Activated T-cell treated with anti-CD3 and anti-CD28 coated beads, Interleukin-2, amount 50 U/mL, for 4 hours (primary cell): ENCODE results near the gene KANSL1. TPM values are rescaled to one million over a fixed set of nuclear protein-coding genes. Genes with fewer than 3 reads are reported as not detected.
"Not testable (repeated sequence)": the region's sequence is repeated elsewhere in the genome, so short reads cannot be mapped to it uniquely, and the experiment has no call there.

ENCODE experiments used
- ATAC-seq, 2 donors: fragments of 200-7000 bp; cut with Tn5 transposase; one replicate each; pipeline ENCODE4 v1.10.0; 2021
- DNase-seq: peaks from one replicate; pipeline ENCODE4 v3.0.0-alpha.2; 2020
- H3K27me3 Mint-ChIP-seq: one replicate; pipeline ENCODE4 v1.8.0; 2021; ENCODE audit warnings: low read depth, mixed read lengths
- H3K36me3 Mint-ChIP-seq: one replicate; pipeline ENCODE4 v1.8.0; 2022; ENCODE audit warnings: mixed read lengths; ENCODE audit not compliant: insufficient read depth
- H3K4me1 Mint-ChIP-seq: one replicate; pipeline ENCODE4 v1.8.0; 2021; ENCODE audit warnings: low read depth, mixed read lengths
- H3K4me3 Mint-ChIP-seq: one replicate; pipeline ENCODE4 v1.8.0; 2021; ENCODE audit warnings: mild to moderate bottlenecking, moderate library complexity, mixed read lengths
- H3K9me3 Mint-ChIP-seq: one replicate; pipeline ENCODE4 v1.8.0; 2021; ENCODE audit warnings: mixed read lengths
- total RNA-seq, 3 donors: library from RNA; stranded (reverse); gene quantifications; one replicate each; pipeline ENCODE4 v1.2.1, GENCODE V29; 2021

The KANSL1 gene
- total RNA-seq, 3 donors from 2014 or later: 44.1 to 58.1 (median 47.7) TPM

DNA sequence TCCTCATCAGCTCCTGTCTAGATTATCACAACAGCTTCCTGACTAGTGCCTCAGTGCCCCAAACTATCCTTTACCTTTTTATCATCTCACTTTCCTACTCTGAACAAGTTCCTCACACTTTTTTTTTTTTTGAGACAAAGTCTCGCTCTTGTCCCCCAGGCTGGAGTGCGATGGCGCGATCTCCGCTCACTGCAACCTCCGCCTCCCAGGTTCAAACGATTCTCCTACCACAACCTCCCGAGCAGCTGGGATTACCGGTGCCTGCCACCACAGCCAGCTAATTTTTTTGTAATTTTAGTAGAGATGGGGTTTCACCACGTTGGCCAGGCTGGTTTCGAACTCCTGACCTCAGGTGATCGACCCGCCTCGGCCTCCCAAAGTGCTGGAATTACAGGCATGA is 11.9 kb downstream of the KANSL1 start:
- H3K4me3 Mint-ChIP-seq, DNase-seq, H3K27me3 Mint-ChIP-seq, ATAC-seq, H3K9me3 Mint-ChIP-seq: not testable (repeated sequence)
- peaks cover 16% of the 10 kb centered on the region for H3K36me3 Mint-ChIP-seq
- peaks cover 93% of the 10 kb centered on the region for H3K4me1 Mint-ChIP-seq

DNA sequence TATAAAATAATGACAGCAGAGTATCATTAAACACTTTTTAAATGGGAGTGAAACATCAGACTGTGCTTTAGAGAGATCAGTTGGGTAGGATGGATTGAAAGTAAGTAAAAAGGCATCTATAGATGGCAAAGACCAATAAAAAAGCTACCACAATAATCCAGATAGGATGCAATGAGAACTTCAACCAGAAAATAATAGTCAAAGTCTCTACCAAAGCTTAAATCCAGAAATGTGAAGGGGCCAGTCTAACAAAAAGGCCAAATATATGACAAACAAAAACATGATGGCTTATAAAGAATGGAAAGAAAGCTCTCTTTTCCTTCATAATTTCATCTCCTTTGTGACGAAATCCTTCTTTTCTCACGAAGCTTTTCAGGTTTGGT is 12.3 kb downstream of the KANSL1 start:
- Mint-ChIP-seq H3K4me1 (peaks cover 94% of the 10 kb centered on the region), H3K27me3 (no peaks in the 10 kb centered on the region), H3K9me3 (no peaks in the 10 kb centered on the region), H3K36me3 (peaks cover 16% of the 10 kb centered on the region), H3K4me3 (no peak overlapping the region)
- no peak for DNase-seq
- no peak for ATAC-seq

DNA sequence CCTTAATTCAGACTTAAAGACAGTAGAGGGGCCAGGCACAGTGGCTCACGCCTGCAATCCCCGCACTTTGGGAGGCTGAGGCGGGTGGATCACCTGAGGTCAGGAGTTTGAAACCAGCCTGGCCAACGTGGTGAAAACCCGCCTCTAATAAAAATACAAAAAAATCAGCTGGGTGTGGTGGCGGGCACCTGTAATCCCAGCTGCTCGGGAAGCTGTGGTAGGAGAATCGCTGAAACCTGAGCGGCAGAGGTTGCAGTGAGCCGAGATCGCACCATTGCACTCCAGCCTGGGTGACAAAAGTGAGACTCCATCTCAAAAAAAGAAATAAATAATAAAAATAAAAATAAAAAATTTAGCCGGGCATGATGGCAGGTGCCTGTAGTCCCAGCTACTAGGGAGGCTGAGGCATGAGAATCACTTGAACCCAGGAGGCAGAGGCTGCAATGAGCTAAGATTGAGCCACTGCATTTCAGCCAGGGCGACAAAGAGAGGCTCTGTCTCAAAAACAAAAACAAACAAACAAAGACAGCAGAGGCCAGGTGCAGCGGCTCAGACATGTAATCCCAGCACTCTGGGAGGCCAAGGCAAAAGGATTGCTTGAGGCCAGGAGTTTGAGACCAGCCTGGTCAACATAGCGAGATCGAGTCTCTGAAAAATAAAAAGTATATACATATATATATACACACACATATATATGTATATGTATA is 12.9 kb downstream of the KANSL1 start:
- H3K27me3 Mint-ChIP-seq, ATAC-seq, H3K9me3 Mint-ChIP-seq, H3K4me3 Mint-ChIP-seq, DNase-seq: not testable (repeated sequence)
- peaks cover 93% of the 10 kb centered on the region for H3K4me1 Mint-ChIP-seq
- H3K36me3 Mint-ChIP-seq: peaks cover 16% of the 10 kb centered on the region

DNA sequence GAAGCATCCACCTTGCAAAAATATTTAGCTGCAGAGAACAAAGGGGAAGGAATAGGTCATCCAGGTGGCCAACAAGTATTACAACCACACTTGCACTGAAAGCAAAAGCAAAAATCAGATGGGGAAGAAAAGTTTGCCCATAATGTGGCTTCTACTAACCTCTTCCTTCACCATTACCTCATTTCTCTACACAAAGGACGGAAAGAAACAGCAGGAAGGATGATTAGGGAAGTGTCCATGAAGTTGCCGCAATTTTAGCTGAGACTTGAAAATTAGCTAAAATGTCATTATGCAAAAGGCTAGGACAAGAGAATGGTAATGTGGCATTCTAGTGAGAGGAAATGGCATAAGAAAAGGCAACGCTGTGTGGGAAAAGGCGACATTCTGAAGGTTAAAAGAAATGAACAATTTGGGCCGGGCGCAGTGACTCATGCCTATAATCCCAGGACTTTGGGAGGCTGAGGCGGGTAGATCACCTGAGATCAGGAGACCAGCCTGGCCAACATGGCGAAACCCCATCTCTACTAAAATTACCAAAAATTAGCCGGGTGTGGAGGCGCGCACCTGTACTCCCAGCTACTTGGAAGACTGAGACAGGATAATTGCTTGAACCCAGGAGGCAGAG is 13.7 kb downstream of the KANSL1 start:
- H3K36me3 Mint-ChIP-seq: peaks cover 15% of the 10 kb centered on the region
- DNase-seq: no peak
- peaks cover 87% of the 10 kb centered on the region for H3K4me1 Mint-ChIP-seq
- peak overlapping the region; percentile 57 for H3K4me3 Mint-ChIP-seq
- no peaks in the 10 kb centered on the region for H3K27me3 Mint-ChIP-seq
- ATAC-seq: peak; percentile 34 to 42
- H3K9me3 Mint-ChIP-seq: no peaks in the 10 kb centered on the region

DNA sequence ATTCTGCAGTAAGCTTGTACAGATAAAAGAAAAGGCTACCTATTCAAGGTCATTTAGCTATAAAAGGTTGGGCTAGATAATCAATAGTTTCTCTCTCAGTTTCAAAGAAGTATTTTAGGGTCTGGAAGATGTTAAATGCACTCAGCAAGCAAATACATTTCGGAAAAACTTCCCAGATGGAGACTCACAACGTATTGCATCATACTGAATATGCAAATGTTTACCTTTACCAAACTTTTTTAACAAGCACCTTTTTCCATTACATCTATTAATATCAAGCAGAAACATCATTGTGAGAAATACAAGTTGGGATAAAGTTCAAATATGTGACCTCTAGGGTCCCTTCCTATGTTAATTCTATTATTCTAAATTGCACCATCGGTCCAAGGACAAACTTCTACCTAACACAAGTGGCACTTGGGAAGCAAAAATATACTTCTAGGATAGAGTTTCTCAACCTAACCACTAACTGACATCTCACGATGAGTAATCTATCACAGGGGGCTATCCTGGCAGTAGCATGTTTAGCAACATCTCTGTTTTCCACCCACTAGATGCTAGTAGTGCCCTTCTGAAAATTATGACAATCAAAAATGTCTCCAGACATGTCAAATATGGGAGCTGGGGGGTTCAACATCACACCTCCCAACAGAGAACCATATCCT is 14.5 kb downstream of the KANSL1 start:
- peaks cover 87% of the 10 kb centered on the region for H3K4me1 Mint-ChIP-seq
- H3K9me3 Mint-ChIP-seq: no peaks in the 10 kb centered on the region
- ATAC-seq (peak; percentile 78 to 79), DNase-seq (no peak)
- H3K27me3 Mint-ChIP-seq: no peaks in the 10 kb centered on the region
- H3K4me3 Mint-ChIP-seq: peak overlapping the region; percentile 57
- H3K36me3 Mint-ChIP-seq: peaks cover 14% of the 10 kb centered on the region

DNA sequence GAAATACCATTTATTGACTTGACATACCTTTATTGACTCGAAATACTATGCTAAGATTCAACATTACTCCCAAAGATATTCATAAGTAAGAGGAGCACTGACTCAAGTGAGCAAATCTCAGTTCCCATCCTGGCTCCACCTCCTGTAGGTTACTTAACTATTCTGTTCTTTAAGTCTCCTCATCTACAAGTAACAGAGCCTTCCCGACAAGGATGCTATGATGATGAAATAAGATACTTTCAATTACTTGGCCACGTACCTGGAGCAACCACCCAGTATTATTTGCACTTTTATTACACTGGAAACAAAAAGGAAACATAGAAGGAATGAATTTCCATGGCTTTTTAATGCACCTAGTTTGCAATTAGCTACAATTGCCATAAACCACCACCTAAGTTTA is 16.3 kb downstream of the KANSL1 start:
- Mint-ChIP-seq H3K27me3 (no peaks in the 10 kb centered on the region), H3K4me3 (no peak overlapping the region), H3K4me1 (peaks cover 86% of the 10 kb centered on the region), H3K9me3 (no peaks in the 10 kb centered on the region), H3K36me3 (peaks cover 16% of the 10 kb centered on the region)
- DNase-seq (no peak), ATAC-seq (no peak)

DNA sequence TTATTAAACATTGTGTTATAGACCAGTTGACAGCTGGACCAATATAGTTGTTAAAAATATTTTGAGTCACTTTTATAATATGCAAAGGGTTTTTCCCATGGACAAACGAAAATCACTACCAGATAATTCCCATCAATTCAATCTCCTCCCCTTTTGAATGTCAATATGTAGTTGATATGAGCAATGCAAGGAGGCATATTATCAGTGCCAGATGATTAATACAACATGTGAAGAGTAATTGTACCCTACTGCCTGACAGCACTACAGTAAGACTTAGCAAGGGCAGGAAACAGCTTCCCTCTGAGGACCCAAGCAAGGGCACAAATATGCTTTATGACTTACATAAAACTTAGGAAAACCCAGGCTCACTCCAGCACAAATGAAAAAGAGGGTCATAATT is 17.3 kb downstream of the KANSL1 start:
- Mint-ChIP-seq H3K4me1 (peaks cover 86% of the 10 kb centered on the region), H3K9me3 (no peaks in the 10 kb centered on the region), H3K4me3 (no peak overlapping the region), H3K36me3 (peaks cover 24% of the 10 kb centered on the region), H3K27me3 (no peaks in the 10 kb centered on the region)
- no peak for DNase-seq
- ATAC-seq: peak in 1 of 2 donors; percentile 29

DNA sequence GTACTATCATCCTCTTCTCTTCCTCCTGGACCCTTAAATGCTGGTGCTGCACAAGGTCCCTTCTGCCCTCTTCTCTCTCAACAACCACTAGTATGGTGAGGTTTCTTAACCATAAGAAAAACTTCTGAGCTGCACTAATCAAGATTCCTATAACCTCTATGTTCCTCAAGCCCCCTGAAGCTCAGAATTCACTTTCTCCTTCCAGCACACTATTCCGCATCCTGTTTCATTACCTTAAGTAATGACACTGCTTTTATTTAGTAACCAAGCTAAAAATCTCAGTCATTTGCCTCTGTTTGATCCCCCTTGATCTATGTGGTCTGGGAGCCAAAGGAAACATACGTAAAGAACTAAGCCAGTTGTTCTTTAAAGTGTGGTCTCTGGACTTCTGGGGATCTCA is 20.1 kb downstream of the KANSL1 start:
- Mint-ChIP-seq H3K4me1 (peaks cover 87% of the 10 kb centered on the region), H3K4me3 (no peak overlapping the region), H3K9me3 (no peaks in the 10 kb centered on the region), H3K27me3 (no peaks in the 10 kb centered on the region), H3K36me3 (peaks cover 39% of the 10 kb centered on the region)
- no peak for DNase-seq
- no peak for ATAC-seq

DNA sequence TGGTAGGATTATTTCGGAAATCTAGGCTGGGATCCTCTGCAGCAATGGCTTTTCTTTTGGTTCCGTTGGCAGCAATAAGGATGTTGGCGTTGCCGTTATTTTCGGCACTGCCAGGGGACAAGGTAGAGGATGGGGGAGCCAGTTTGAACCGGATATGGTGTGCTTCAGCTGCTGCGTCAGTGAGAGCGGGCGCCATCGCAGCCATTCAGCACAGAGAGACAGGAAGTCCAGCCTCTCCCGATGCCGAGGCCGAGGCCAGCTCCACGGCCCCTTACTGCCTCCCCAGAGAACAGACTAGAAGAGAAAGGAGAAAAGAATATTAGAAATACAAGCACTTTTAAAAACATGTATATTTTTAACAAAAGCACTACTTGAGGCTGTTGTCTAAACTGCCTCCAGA is 21.3 kb downstream of the KANSL1 start:
- H3K9me3 Mint-ChIP-seq: no peaks in the 10 kb centered on the region
- DNase-seq (no peak), ATAC-seq (peak in 1 of 2 donors; percentile 48)
- peaks cover 87% of the 10 kb centered on the region for H3K4me1 Mint-ChIP-seq
- peaks cover 42% of the 10 kb centered on the region for H3K36me3 Mint-ChIP-seq
- H3K27me3 Mint-ChIP-seq: no peaks in the 10 kb centered on the region
- no peak overlapping the region for H3K4me3 Mint-ChIP-seq

DNA sequence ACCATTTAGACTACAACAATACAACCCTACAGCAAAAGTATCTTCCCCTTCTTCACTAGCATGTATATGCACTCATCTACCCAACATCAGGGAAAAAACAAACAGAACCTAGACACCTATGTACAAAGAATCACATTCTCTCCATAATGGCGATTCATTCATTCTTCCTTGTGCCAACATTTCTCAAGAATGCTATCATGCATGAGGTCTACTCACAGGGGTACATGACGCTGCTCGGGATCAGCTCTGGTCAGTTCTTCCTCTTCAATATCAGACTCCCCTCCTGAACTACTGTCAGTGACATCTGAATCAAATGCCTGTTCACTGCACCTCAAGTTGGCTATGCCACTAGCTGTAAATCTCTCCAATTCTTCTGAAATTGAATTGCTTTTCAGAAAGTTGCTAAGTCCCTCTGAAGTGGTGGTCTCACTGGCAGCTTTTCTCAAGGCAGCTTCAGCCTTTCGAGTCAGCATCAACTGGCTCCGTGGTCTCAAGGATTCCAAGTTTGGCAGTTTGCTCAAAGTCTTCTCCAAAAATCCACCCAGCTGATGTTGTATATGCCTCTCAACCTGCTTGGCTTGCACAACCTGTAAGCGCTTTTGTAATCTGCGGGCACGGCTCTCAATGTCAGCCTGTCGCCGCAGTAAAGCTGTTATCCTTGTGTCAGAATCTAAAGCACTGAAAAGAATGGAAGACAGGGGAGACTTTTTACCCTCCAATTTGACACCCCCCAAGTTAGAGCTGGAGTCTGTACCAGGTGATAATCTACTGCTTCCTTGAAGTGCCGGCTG is 22.4 kb downstream of the KANSL1 start:
- H3K4me3 Mint-ChIP-seq: no peak overlapping the region
- no peaks in the 10 kb centered on the region for H3K9me3 Mint-ChIP-seq
- H3K4me1 Mint-ChIP-seq: peaks cover 83% of the 10 kb centered on the region
- ATAC-seq (no peak), DNase-seq (no peak)
- H3K36me3 Mint-ChIP-seq: peaks cover 41% of the 10 kb centered on the region
- H3K27me3 Mint-ChIP-seq: no peaks in the 10 kb centered on the region

DNA sequence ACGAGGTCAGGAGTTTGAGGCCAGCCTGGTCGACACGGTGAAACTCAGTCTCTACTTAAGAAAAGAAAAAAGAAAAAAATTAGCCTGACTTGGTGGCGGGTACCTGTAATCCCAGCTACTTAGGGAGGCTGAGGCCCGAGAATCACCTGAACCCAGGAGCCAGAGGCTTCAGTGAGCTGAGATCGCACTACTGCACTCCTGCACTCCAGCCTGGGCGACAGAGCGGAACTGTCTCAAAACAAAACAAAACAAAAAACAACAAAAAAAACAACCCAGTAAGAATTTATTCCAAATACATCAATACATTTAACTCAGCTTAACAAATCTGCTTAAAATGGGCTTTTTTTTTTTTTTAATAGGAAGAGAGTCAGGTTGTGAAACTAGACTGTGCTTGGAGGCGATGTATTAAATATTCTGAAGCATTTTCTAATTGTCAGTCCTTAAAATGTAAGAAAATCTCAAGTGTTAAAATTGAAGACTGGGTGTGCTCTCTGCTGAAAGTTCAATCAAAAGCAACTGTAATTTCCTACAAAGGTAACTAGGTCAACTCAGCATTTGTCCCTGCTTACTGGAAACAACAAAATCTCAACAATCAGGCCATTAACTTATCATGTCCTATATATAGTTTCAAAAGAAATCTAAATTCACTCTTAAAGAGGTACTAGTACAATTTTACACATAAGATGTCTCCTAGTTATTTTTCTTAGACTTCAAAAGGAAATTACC is 23.2 kb downstream of the KANSL1 start:
- Mint-ChIP-seq H3K36me3 (peaks cover 41% of the 10 kb centered on the region), H3K4me3 (no peak overlapping the region), H3K27me3 (no peaks in the 10 kb centered on the region), H3K4me1 (peaks cover 82% of the 10 kb centered on the region), H3K9me3 (no peaks in the 10 kb centered on the region)
- ATAC-seq: no peak
- no peak for DNase-seq

DNA sequence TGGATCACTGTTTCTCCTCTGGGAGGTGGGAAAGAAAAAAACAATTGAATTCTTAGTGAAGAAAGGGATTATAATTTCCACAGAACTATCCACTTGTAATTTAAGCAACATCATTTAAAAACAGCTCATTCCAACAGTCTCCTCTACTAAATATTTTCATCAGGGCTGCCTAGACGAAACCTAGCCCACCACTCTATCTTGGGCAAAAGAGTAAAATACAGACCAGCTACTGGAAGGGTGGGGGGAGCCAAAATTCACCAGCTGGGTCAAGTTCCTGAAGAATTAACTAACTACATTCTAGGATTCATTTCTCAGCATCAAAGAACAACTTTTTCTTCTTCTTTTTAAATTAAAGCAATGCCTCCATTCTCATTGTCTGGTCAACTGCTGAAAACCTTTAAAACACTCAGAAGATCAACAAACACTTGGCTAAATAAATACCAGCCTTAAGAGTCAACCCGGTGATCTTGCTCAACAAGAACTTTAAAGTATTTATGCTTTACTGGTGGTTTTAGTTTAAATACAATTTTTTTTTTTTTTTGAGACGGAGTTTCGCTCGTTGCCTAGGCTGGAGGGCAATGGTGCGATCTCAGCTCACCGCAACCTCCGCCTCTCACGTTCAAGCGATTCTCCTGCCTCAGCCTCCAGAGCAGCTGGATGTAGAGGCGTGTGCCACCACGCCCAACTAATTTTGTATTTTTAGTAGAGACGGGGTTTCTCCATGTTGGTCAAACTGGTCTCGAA is 25.2 kb downstream of the KANSL1 start:
- ATAC-seq (no peak), DNase-seq (no peak)
- H3K4me3 Mint-ChIP-seq: no peak overlapping the region
- no peaks in the 10 kb centered on the region for H3K9me3 Mint-ChIP-seq
- peaks cover 86% of the 10 kb centered on the region for H3K4me1 Mint-ChIP-seq
- H3K27me3 Mint-ChIP-seq: no peaks in the 10 kb centered on the region
- peaks cover 44% of the 10 kb centered on the region for H3K36me3 Mint-ChIP-seq

DNA sequence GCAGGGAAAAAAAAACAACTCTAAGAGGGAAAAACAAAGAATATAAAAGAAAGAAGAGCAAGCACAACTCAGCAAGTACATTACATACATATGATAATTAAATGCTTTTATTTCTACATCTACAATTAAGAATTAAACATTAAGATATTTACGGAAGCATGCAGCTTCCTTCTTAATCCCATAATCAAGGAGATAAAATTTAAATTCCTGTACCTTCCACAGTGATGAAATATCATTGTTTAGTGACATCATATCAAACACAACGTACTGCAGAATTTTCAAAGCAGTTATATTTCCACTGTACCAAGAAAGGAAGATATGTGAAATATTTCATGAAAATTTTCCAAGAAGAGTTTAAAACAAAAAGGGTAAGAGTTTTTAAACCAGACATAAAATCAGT is 26.0 kb downstream of the KANSL1 start:
- no peak overlapping the region for H3K4me3 Mint-ChIP-seq
- peaks cover 87% of the 10 kb centered on the region for H3K4me1 Mint-ChIP-seq
- ATAC-seq: no peak

More for the DNA sequence above, 26.0 kb downstream of the KANSL1 start:
- H3K36me3 Mint-ChIP-seq: peaks cover 48% of the 10 kb centered on the region
- no peaks in the 10 kb centered on the region for H3K9me3 Mint-ChIP-seq
- no peak for DNase-seq
- H3K27me3 Mint-ChIP-seq: no peaks in the 10 kb centered on the region
